HG03066 (cell line): ENCODE results near the gene CKS1B.

ENCODE experiments used
- ATAC-seq: cut with Tn5 transposase; IDR thresholded peaks from one replicate; pipeline ENCODE4 v1.9.1; 2021; ENCODE audit warnings: low read depth; ENCODE audit not compliant: unreplicated experiment

The CKS1B gene

DNA sequence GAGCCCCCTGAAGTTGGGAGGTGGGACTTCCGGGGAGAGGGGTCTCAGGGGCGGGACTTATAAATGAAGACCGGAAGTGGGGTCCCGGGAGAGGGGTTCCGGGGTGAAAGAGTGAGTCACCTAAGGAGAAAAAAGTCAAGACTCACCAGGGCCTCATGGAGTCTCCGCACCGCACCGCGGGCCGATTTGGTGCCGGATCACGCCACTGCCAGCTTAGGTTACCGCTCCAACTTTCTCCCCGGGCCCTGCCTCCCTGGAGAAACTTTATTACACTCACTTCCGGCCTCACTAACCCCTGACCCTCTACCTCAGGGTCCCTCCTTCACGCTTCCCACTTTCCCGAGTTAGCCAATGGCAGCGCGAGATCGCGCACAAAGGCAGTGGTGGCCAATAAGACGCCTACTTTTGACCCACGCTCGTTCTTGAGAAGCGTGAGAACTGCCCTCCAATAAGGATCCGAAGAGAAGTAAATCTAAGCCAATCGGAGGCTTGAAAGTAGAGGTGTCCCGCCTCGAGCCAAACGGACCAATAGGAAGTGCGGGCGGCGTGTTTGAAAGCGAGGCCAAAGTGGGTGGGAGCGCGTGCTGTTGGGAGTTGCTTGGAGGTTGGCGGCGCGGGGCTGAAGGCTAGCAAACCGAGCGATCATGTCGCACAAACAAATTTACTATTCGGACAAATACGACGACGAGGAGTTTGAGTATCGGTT lies at the start of gene CKS1B:
Gene CKS1B, plus strand, starts transcription at position 580 of the 706 bp plus-strand sequence. Its CDS starts 65 bp downstream, at position 645.
- ATAC-seq: peak; percentile 62

GRCh38 chr1:154925335-154926170 lies 48.9 kb upstream of the CKS1B start:
- ATAC-seq: no peak

- no peak for ATAC-seq
Measured at GRCh38 chr1:154926201-154926600, 48.3 kb upstream of the CKS1B start.

DNA sequence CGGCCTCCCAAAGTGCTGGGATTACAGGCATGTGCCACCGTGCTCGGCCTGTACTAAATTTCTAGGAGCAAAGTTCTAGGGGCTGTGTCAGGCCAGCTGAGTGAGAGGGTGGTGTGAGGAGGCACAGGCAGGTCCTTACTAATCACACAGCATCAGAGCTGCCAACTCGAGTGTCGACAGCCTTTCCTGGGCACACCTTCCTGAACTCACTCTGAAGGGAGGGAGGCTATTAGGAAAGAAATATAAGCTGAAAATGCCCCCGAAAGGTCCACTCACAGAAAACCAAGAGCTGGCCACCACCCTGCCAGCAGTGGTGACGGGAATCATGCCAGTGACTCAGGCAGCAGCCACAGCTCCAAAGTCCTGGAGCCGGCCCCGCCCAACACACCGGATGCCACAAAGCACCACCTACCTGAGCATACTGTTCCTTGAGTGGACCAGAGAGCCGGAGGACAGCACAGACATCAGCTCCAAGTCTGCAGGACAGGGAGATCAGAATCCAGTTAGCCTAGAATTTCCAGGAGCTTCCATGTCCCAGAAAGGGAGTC lies 42.5 kb upstream of the CKS1B start:
- no peak for ATAC-seq

DNA sequence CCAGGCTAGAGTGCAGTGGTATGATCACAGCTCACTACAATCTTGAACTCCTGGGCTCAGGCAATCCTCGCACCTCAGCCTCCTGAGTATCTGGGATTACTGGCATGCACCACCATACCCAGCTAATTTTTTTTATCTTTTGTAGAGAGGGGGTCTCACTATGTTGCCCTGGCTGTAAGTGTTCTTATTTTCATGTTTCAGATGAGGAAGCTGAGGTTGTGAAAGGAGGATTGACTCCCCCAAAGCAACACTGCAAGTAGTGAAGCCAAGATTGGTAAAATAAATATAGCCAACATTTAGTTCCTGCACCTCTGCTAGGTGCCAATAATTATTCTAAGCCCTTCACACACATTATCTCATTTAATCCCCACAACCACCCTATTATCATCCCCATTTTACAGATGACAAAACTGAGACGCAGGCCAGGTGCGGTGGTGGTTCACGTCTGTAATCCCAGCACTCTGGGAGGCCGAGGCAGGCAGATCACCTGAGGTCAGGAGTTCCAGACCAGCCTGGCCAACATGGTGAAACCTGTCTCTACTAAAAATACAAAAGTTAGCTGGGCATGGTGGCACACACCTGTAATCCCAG lies 40.0 kb upstream of the CKS1B start:
- ATAC-seq: no peak

GRCh38 chr1:154935749-154936554 lies 38.5 kb upstream of the CKS1B start:
- no peak for ATAC-seq

GRCh38 chr1:154936555-154937084 lies 37.9 kb upstream of the CKS1B start, which contains the start of gene PMVK:
TSS of gene PMVK (minus strand) at chr1:154936719. CDS start at chr1:154936685, 34 bp downstream.
- peak; percentile 68 for ATAC-seq

DNA sequence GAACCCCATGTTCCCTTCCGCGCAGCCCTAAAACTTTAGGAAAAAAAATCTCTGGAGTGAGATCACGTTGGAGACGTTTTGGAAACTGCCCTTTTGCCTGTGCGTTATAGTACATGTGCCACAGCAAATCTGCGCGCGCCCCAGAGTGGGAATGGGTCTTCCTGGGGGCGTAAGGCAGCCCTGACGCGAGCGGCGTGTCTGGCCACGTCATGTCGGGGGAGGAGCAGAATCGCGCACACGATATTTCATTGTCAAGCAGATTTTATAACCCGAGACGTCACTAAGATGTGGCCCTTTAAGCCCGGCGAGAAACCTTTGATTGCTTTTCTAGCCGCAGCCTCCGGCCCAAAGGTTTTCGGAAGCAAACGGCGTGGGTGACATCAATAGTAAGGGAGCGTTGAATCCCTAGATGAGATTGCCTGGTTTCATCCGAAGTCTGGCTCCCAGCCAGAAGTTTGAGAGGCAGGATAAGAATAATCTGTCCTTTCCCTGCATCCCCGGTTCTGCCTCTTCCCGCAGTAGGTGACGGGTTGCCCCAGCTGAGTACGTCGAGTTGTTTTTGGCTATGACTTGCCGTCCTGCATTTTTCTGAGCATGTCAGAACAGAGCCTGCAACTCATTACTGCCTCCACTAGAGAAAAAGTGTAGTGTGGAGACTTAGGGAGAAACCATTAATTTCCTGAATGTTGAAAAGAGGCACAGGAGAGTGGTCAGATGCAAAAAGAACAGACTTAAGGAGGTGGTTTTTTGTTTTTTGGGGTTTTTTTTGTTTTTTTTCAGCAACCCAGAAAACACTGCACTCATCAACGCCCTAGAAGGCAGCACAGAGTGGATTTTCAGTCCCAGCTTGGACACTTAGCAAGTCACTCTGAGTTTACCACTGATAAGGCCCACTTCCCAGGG lies 37.1 kb upstream of the CKS1B start:
- peak; percentile 51 for ATAC-seq

DNA sequence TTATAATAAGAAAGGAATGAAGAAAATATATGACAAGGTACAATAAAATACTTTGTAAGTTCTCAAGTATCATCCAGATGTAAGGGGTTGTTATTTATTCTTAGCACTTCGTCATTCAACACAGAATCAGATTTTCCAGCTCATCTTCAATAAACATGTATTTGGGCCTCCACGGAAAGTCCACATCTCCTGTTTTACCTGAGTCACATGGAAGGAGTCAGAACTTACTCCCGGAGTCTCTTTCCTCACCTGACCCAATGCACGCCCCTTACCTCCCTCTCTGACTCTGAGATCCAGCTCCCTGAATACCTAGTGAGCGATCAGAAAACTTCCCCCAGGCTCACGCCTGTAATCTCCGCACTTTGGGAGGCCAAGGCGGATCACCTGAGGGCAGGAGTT lies 36.5 kb upstream of the CKS1B start:
- no peak for ATAC-seq

GRCh38 chr1:154938604-154939399 lies 35.7 kb upstream of the CKS1B start:
- no peak for ATAC-seq

DNA sequence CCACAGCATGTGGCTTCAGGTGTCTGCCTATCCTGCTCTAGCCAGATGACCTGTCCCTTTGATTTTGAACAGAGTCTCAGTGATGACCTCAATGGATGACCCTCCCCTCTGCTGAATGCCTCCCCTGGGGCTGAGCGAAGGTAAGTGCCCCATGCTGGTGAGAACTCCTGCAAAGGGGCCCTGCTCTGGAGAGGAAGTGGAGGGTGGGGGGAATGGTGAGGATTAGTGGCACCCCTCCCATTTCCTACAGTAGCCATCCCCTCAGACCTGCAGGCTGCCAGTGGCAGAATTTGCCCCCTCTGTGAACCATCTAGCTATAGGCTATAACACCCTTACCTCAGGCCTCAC lies 34.3 kb upstream of the CKS1B start:
- no peak for ATAC-seq

DNA sequence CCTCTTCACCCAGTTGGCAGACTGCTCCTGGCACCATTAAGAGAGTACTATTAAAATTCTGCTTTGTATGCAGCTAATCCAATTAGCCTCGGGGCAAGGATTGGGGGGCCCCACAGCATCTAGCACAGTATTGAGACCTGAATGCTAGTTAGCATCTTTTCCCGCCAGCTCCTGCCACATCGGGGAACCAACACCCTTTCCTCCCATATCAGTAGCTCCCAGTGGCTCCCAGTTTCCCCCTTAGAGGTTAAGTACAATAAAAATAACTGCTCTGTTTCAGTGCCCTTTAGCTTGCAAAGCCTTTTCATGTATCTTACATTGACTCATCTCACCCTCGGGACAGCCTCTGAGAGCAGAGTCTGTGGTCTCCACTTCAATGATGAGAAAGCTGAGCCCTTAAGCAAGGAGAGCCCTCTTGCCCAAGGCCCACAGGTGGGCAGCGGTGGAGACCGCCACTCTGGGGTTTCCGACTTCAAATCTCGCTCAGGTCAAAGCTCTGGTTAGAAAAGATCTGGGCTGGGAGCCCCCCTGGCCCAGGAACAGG lies 33.8 kb upstream of the CKS1B start:
- no peak for ATAC-seq

DNA sequence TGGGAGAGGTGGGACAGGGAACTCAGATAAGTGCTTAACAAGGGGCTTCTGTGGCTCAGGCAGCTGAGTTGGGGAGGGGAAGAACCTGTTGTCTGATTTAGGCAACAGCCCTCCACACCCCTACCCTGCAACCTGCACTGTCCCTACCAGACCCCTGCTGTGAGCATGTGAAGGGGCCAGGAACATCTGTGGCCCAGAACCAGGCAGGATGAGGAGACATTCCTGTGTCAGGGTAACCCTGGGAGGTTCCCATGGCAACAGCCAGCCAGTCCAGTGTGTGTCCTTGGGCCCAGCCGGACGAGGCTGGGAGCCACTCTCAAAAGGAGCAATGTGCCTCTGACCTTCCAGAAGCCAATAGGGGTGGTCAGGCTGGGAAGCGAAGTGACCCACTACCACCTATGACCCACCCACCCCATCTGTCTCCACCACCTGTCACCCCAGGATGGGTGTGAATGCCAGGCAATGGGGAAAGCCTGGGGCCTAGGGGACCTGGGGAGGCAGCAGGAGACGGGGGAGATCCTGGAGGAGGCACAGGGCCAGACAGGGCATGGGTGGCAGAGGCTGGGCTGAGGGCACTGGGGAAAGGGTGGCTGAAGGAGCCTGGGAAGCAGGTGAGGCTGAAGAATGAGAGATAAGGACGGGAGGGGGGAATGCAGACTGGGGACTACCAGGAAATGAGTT lies 33.0 kb upstream of the CKS1B start:
- ATAC-seq: no peak

GRCh38 chr1:154943649-154944400 lies 30.7 kb upstream of the CKS1B start:
- ATAC-seq: no peak

- no peak for ATAC-seq
Measured at GRCh38 chr1:154944401-154945159, 29.9 kb upstream of the CKS1B start.
